Measurements from ENCODE around the gene FZD2. TPM values are rescaled to one million over a fixed set of nuclear protein-coding genes. Genes with fewer than 3 reads are reported as not detected.
A peak's percentile ranks its signal among the peaks of the same experiment; 100 is the strongest.

FZD2 gene
- total and polyA plus RNA-seq, 2 of the 13 experiments (the other 11 are each of a cell fraction or from before 2014, with no cell fraction given): 0.07 to 0.13 TPM

DNA sequence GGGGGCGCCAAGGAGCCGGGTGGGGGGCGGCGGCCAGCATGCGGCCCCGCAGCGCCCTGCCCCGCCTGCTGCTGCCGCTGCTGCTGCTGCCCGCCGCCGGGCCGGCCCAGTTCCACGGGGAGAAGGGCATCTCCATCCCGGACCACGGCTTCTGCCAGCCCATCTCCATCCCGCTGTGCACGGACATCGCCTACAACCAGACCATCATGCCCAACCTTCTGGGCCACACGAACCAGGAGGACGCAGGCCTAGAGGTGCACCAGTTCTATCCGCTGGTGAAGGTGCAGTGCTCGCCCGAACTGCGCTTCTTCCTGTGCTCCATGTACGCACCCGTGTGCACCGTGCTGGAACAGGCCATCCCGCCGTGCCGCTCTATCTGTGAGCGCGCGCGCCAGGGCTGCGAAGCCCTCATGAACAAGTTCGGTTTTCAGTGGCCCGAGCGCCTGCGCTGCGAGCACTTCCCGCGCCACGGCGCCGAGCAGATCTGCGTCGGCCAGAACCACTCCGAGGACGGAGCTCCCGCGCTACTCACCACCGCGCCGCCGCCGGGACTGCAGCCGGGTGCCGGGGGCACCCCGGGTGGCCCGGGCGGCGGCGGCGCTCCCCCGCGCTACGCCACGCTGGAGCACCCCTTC, 484 bp downstream of the FZD2 start:
- peak overlapping the region; percentile 68 for H3K4me2 ChIP-seq (ENCODE audit: low read depth, low read length)
- FAIRE-seq: no peak
- ChIA-PET POLR2A (no interaction called here), CTCF (ENCODE audit: low intra/inter-chr PET ratio, low total read pairs) (no interaction called here)
- WGBS (ENCODE audit: low lambda C conversion rate): 48% methylated on average over 24 of the region's 69 CpGs
- H3K79me2 ChIP-seq (ENCODE audit: insufficient read depth, low read length): no peaks in the 10 kb centered on the region
- H3K4me1 ChIP-seq (ENCODE audit: insufficient read depth, low read length): peaks cover 18% of the 10 kb centered on the region
- in situ Hi-C loops (cut with HindIII; ENCODE audit: extremely low pct_ligation_motif_present, low pct_unique_long_range_greater_than_20kb) (no loop called here), intact Hi-C loops (cut with micrococcal nuclease; ENCODE audit: unreplicated experiment) (no loop called here)
- H4K20me1 ChIP-seq (ENCODE audit: insufficient read depth, low read length): no peaks in the 10 kb centered on the region
- H2AFZ ChIP-seq (ENCODE audit: low read length): no peak overlapping the region
- ATAC-seq: peak; percentile 54
- no peak for DNase-seq (ENCODE audit: low spot score)
- H3K4me3 ChIP-seq (replicated peaks in 1 of 3; ENCODE audit: insufficient read depth in 1 of 3, low read depth in 2 of 3, low read length in 3 of 3): peak overlapping the region in 2 of 3 experiments; percentile 19 to 71; a peak in 4 of 6 replicates
- no peak overlapping the region for H3K9ac ChIP-seq (ENCODE audit: insufficient read depth, low read depth, low read length)
- no peaks in the 10 kb centered on the region for H3K9me3 ChIP-seq (ENCODE audit: low read length)
- H3K27me3 ChIP-seq (ENCODE audit: control insufficient read depth in 1 of 2, insufficient read depth in 2 of 2, low read length in 2 of 2): peaks cover 12 to 71% of the 10 kb centered on the region in 2 experiments; a peak in 4 of 5 replicates
- no peak overlapping the region for H3K27ac ChIP-seq (ENCODE audit: extremely low read length, insufficient read depth, low read length)
- no peaks in the 10 kb centered on the region for H3K36me3 ChIP-seq (replicated peaks in 1 of 2; ENCODE audit: control insufficient read depth in 1 of 2, insufficient read depth in 2 of 2, low read length in 2 of 2)
- TF ChIP-seq PHF20 (CRISPR knock-in tag; IDR thresholded peaks at IDR 0.05) (no peak), HNRNPLL (IDR thresholded peaks at IDR 0.05; ENCODE audit: low read depth, low read length, poor library complexity, severe bottlenecking) (peak; percentile 19), ZMYM4 (CRISPR knock-in tag; IDR thresholded peaks at IDR 0.05) (no peak), GABPB1 (CRISPR knock-in tag; IDR thresholded peaks at IDR 0.05) (0 out of 2 replicates have a peak, but pooled peaks have one; percentile 16), ONECUT2 (CRISPR knock-in tag; IDR thresholded peaks at IDR 0.05) (no peak), EHMT2 (IDR thresholded peaks at IDR 0.05; ENCODE audit: borderline replicate concordance, low read depth, low read length) (no peak), RARG (CRISPR knock-in tag; IDR thresholded peaks at IDR 0.05; ENCODE audit: low read depth) (no peak), SAFB2 (CRISPR knock-in tag; IDR thresholded peaks at IDR 0.05; ENCODE audit: borderline replicate concordance, low read depth) (0 out of 2 replicates have a peak, but pooled peaks have one; percentile 27), RBM39 (IDR thresholded peaks at IDR 0.05; ENCODE audit: low read depth, low read length, poor library complexity, severe bottlenecking) (no peak), ZNF207 (IDR thresholded peaks at IDR 0.05; ENCODE audit: borderline replicate concordance) (no peak), POLR2G (IDR thresholded peaks at IDR 0.05; ENCODE audit: low read depth, low read length) (no peak)
- TF ChIP-seq, protein P1, sequence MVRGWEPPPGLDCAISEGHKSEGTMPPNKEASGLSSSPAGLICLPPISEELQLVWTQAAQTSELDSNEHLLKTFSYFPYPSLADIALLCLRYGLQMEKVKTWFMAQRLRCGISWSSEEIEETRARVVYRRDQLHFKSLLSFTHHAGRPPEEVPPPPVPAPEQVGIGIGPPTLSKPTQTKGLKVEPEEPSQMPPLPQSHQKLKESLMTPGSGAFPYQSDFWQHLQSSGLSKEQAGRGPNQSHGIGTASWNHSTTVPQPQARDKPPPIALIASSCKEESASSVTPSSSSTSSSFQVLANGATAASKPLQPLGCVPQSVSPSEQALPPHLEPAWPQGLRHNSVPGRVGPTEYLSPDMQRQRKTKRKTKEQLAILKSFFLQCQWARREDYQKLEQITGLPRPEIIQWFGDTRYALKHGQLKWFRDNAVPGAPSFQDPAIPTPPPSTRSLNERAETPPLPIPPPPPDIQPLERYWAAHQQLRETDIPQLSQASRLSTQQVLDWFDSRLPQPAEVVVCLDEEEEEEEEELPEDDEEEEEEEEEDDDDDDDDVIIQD (CRISPR knock-in tag; IDR thresholded peaks at IDR 0.05; ENCODE audit: low read depth): no peak
- TF ChIP-seq, protein P2, sequence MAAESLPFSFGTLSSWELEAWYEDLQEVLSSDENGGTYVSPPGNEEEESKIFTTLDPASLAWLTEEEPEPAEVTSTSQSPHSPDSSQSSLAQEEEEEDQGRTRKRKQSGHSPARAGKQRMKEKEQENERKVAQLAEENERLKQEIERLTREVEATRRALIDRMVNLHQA (CRISPR knock-in tag; IDR thresholded peaks at IDR 0.05): no peak
- TF ChIP-seq, protein P3, sequence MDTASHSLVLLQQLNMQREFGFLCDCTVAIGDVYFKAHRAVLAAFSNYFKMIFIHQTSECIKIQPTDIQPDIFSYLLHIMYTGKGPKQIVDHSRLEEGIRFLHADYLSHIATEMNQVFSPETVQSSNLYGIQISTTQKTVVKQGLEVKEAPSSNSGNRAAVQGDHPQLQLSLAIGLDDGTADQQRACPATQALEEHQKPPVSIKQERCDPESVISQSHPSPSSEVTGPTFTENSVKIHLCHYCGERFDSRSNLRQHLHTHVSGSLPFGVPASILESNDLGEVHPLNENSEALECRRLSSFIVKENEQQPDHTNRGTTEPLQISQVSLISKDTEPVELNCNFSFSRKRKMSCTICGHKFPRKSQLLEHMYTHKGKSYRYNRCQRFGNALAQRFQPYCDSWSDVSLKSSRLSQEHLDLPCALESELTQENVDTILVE (CRISPR knock-in tag; IDR thresholded peaks at IDR 0.05): no peak
- TF ChIP-seq, protein P4, sequence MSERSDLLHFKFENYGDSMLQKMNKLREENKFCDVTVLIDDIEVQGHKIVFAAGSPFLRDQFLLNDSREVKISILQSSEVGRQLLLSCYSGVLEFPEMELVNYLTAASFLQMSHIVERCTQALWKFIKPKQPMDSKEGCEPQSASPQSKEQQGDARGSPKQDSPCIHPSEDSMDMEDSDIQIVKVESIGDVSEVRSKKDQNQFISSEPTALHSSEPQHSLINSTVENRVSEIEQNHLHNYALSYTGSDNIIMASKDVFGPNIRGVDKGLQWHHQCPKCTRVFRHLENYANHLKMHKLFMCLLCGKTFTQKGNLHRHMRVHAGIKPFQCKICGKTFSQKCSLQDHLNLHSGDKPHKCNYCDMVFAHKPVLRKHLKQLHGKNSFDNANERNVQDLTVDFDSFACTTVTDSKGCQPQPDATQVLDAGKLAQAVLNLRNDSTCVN (CRISPR knock-in tag; IDR thresholded peaks at IDR 0.05; ENCODE audit: borderline replicate concordance): no peak
- TF ChIP-seq, protein P5, sequence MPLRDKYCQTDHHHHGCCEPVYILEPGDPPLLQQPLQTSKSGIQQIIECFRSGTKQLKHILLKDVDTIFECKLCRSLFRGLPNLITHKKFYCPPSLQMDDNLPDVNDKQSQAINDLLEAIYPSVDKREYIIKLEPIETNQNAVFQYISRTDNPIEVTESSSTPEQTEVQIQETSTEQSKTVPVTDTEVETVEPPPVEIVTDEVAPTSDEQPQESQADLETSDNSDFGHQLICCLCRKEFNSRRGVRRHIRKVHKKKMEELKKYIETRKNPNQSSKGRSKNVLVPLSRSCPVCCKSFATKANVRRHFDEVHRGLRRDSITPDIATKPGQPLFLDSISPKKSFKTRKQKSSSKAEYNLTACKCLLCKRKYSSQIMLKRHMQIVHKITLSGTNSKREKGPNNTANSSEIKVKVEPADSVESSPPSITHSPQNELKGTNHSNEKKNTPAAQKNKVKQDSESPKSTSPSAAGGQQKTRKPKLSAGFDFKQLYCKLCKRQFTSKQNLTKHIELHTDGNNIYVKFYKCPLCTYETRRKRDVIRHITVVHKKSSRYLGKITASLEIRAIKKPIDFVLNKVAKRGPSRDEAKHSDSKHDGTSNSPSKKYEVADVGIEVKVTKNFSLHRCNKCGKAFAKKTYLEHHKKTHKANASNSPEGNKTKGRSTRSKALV (CRISPR knock-in tag; IDR thresholded peaks at IDR 0.05): peak; percentile 87; the same call in 1 of the 2 replicates
- no TSS peak for BruUV-seq (replicated peaks)
